Breast epithelium (tissue), 3 donors: Measurements from ENCODE around the gene PDGFD.

ENCODE experiments used
- CTCF ChIP-seq, 3 donors: fragments of 450-650 bp; IDR thresholded peaks; one replicate each; pipeline ENCODE4 v1.5.1; 2016 to 2017; ENCODE audit warnings: antibody characterized with exemption in 3 of 3, mild to moderate bottlenecking in 3 of 3, moderate library complexity in 3 of 3
- POLR2A ChIP-seq: fragments of 450-650 bp; IDR thresholded peaks from one replicate; pipeline ENCODE4 v1.6.1; 2016; ENCODE audit warnings: antibody characterized with exemption, mild to moderate bottlenecking, moderate library complexity
- POLR2AphosphoS5 ChIP-seq, 3 donors: sonication (generic); formaldehyde crosslinking; IDR thresholded peaks; one replicate each; pipeline ENCODE4 v1.6.1; 2017; ENCODE audit warnings: antibody characterized with exemption in 3 of 3

GRCh38 chr11:103927535-103927934 is 236.4 kb downstream of the PDGFD start:
- TF ChIP-seq CTCF (IDR thresholded peaks at IDR 0.05): no peak
- no peak for TF ChIP-seq POLR2A
- no peak for TF ChIP-seq POLR2AphosphoS5 (IDR thresholded peaks at IDR 0.05)
